Calu3 (cell line): ENCODE measurements around the gene SLC25A17. TPM values are rescaled to one million over a fixed set of nuclear protein-coding genes. Genes with fewer than 3 reads are reported as not detected.
A peak's percentile ranks its signal among the peaks of the same experiment; 100 is the strongest.

ENCODE experiments used
- BruUV-seq: library from RNA; stranded (reverse); fragments of 400-500 nt; replicated peaks from 2 replicates; lab custom pipeline; 2021; lab: Mats Ljungman, UMichigan
- CTCF ChIA-PET: fragments of 300-600 bp; sonication (Branson Sonifier 250); formaldehyde crosslinking; loops from one replicate; lab custom pipeline; 2022; ENCODE audit warnings: antibody characterized with exemption; lab: Charles Lee
- DNase-seq: peaks from one replicate; pipeline ENCODE4 v3.0.0; 2022
- H3K27ac Mint-ChIP-seq: one replicate; pipeline ENCODE4 v1.8.0; 2022; ENCODE audit warnings: mixed read lengths; ENCODE audit not compliant: unreplicated experiment
- H3K27me3 Mint-ChIP-seq: one replicate; pipeline ENCODE4 v1.8.0; 2022; ENCODE audit warnings: mixed read lengths; ENCODE audit not compliant: unreplicated experiment
- H3K36me3 Mint-ChIP-seq: one replicate; pipeline ENCODE4 v1.8.0; 2022; ENCODE audit warnings: mild to moderate bottlenecking, moderate library complexity, mixed read lengths; ENCODE audit not compliant: insufficient read depth, unreplicated experiment
- H3K4me1 Mint-ChIP-seq: one replicate; pipeline ENCODE4 v1.8.0; 2022; ENCODE audit warnings: mild to moderate bottlenecking, low read depth, mixed read lengths; ENCODE audit not compliant: unreplicated experiment
- H3K4me3 Mint-ChIP-seq: one replicate; pipeline ENCODE4 v1.8.0; 2022; ENCODE audit warnings: mild to moderate bottlenecking, low read depth, moderate library complexity, mixed read lengths; ENCODE audit not compliant: unreplicated experiment
- H3K9me3 Mint-ChIP-seq: one replicate; pipeline ENCODE4 v1.8.0; 2022; ENCODE audit warnings: low read depth, mixed read lengths; ENCODE audit not compliant: unreplicated experiment
- CTCF ChIP-seq: fragments of 200-600 bp; IDR thresholded peaks from one replicate; pipeline ENCODE4 v1.8.0; 2022; ENCODE audit warnings: antibody characterized with exemption; ENCODE audit not compliant: unreplicated experiment
- intact Hi-C: fragments of 100-400 bp; cut with micrococcal nuclease; formaldehyde crosslinking; loops from one replicate; pipeline ENCODE4 v1.10.0; 2022; ENCODE audit not compliant: unreplicated experiment
- total RNA-seq: library from RNA; stranded (reverse); gene quantifications from 2 replicates; pipeline ENCODE4 v1.2.3, GENCODE V29; 2022

SLC25A17 gene
- total RNA-seq, 1 experiment from 2014 or later, result 20.7 TPM

- H3K36me3 Mint-ChIP-seq, result peaks cover 33% of the 10 kb centered on the region
- no peak for DNase-seq
- no peak for TF ChIP-seq CTCF
- H3K27ac Mint-ChIP-seq, result no peak within 1 kb of the TSS
- CTCF ChIA-PET, result no interaction called here
- intact Hi-C loops, result no loop called here
- H3K9me3 Mint-ChIP-seq, result no peaks in the 10 kb centered on the region
- no TSS peak for BruUV-seq
- no peaks in the 10 kb centered on the region for H3K27me3 Mint-ChIP-seq
- no peak within 1 kb of the TSS for H3K4me3 Mint-ChIP-seq
- H3K4me1 Mint-ChIP-seq, result peaks cover 6% of the 10 kb centered on the region
Observed at GRCh38 chr22:40862013-40862412, 42.9 kb upstream of the SLC25A17 start, which contains the start of gene DNAJB7. TSS of gene DNAJB7 (minus strand) at chr22:40862113. CDS start at chr22:40861994, 119 bp downstream.

GRCh38 chr22:40857309-40857855, 38.2 kb upstream of the SLC25A17 start:
- Mint-ChIP-seq H3K4me3 (peak overlapping the region; percentile 99), H3K9me3 (no peaks in the 10 kb centered on the region), H3K36me3 (peaks cover 60% of the 10 kb centered on the region), H3K27ac (peak overlapping the region; percentile 100), H3K27me3 (no peaks in the 10 kb centered on the region), H3K4me1 (peaks cover 16% of the 10 kb centered on the region)
- no peak for TF ChIP-seq CTCF
- DNase-seq, result no peak
- TSS peak; percentile 67 for BruUV-seq
- intact Hi-C loops, result no loop called here
- CTCF ChIA-PET, result interaction anchor here (1.1 to 1.2 kb wide), 2 partner anchors 39 to 175 kb away, joined by 3 to 4 read pairs; no protein-coding TSS in a partner anchor

GRCh38 chr22:40856513-40857308, 37.6 kb upstream of the SLC25A17 start, which contains the start of the genes ST13 and XPNPEP3:
TSS of gene ST13 (minus strand) at chr22:40856639. CDS start at chr22:40856540, 99 bp downstream.
TSS of gene XPNPEP3 (plus strand) at chr22:40857148. CDS start at chr22:40857182, 34 bp downstream.
- Mint-ChIP-seq H3K27me3 (no peaks in the 10 kb centered on the region), H3K4me3 (peak within 1 kb of the TSS; percentile 99), H3K9me3 (no peaks in the 10 kb centered on the region), H3K36me3 (peaks cover 60% of the 10 kb centered on the region), H3K4me1 (peaks cover 16% of the 10 kb centered on the region), H3K27ac (peak within 1 kb of the TSS; percentile 100)
- no peak for TF ChIP-seq CTCF
- DNase-seq, result peak; percentile 97
- intact Hi-C loops, result no loop called here
- CTCF ChIA-PET, result interaction anchor here (0.6 to 1.2 kb wide), 3 partner anchors 39 to 205 kb away, joined by 3 to 4 read pairs (median 3); no protein-coding TSS in a partner anchor
- no TSS peak for BruUV-seq

- H3K4me1 Mint-ChIP-seq, result peaks cover 16% of the 10 kb centered on the region
- CTCF ChIA-PET, result interaction anchor here (0.6 to 1.2 kb wide), 3 partner anchors 38 to 205 kb away, joined by 3 to 4 read pairs (median 3); no protein-coding TSS in a partner anchor
- H3K36me3 Mint-ChIP-seq, result peaks cover 63% of the 10 kb centered on the region
- no peaks in the 10 kb centered on the region for H3K27me3 Mint-ChIP-seq
- BruUV-seq, result no TSS peak
- TF ChIP-seq CTCF, result no peak
- intact Hi-C loops, result no loop called here
- peak overlapping the region; percentile 100 for H3K27ac Mint-ChIP-seq
- H3K9me3 Mint-ChIP-seq, result no peaks in the 10 kb centered on the region
- DNase-seq, result peak; percentile 21
- peak overlapping the region; percentile 99 for H3K4me3 Mint-ChIP-seq
Observed at GRCh38 chr22:40855979-40856512, 36.9 kb upstream of the SLC25A17 start.
